GM12801 (cell line): ENCODE measurements around the gene MRPS2.

Source experiments
- CTCF ChIP-seq: IDR thresholded peaks from one replicate; pipeline ENCODE4 v1.5.1; 2011; ENCODE audit warnings: control low read depth; ENCODE audit not compliant: insufficient read length; ENCODE audit errors: extremely low read depth

The MRPS2 gene

GRCh38 chr9:135500525-135501260, at the start of gene MRPS2:
Gene MRPS2 (plus strand): TSS chr9:135500682. CDS start chr9:135500711, 29 bp downstream.
- TF ChIP-seq CTCF, result no peak

- no peak for TF ChIP-seq CTCF
These were observed 49.5 kb upstream of the MRPS2 start for GRCh38 chr9:135450956-135451355.

- TF ChIP-seq CTCF, result no peak
These were observed 45.7 kb upstream of the MRPS2 start for GRCh38 chr9:135454737-135455136.

GRCh38 chr9:135455401-135456030, 45.0 kb upstream of the MRPS2 start:
- no peak for TF ChIP-seq CTCF

GRCh38 chr9:135456436-135457104, 43.9 kb upstream of the MRPS2 start:
- TF ChIP-seq CTCF, result no peak

- TF ChIP-seq CTCF, result no peak
These were observed 38.5 kb upstream of the MRPS2 start for GRCh38 chr9:135461936-135462335.

GRCh38 chr9:135463140-135463539, 37.3 kb upstream of the MRPS2 start:
- TF ChIP-seq CTCF, result no peak
